Epithelial cell of prostate (primary cell): Measurements from ENCODE around the gene ODC1.

Experiments
- DNase-seq: peaks from one replicate; pipeline ENCODE4 v3.0.0-alpha.2; 2011; ENCODE audit warnings: low read depth, low spot score
- H3K27ac ChIP-seq: fragments of 450-650 bp; 2 replicates; pipeline ENCODE4 v1.5.1; 2017; ENCODE audit warnings: mild to moderate bottlenecking

The ODC1 gene

DNA sequence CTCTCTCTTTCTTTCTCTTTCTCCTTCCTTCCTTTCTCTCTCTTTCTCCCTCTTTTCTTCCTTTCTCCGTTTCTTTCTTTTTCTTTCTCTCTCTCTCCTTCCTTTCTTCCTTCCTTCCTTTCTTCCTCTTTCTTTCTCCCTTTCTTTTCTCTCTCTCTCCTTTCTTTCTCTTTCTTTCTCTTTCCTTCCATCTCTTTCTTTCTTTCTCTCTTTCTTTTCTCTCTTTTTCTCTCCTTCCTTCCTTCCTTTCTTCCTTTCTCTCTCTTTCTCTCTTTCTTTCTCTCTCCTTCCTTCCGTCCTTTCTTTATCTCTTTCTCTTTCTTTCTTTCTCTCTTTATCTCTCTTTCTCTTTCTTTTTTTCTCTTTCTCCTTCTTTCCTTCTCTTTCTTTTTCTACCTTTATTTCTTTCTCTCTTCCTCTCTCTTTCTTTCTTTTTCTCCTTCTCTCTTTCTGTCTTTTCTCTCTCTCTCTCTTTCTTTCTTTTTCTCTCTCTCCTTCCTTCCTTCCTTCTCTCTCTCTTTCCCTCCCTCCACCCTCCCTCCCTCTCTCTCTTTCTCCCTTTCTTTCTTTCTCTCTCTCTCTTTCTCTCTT lies 32.3 kb upstream of the ODC1 start:
- no peak overlapping the region for H3K27ac ChIP-seq
- no peak for DNase-seq

DNA sequence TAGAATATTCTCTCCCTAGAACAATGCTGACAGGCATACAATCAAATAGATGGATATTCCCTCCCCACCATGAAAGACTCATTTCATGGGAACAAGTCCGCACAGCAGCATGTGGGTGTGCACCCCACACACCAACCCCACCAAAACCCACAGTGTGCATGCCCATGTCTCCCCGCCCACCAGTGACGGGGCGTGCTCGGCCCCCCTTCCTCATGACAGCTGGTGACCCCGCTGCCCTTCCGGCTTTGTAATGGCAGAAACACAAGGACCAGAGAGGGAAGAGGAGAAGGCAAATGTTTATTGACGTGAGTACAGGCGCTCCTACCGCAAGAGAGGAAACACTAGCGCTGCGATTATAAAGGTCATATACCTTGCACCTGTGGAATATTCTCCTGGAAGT lies 30.8 kb upstream of the ODC1 start:
- H3K27ac ChIP-seq = no peak overlapping the region
- DNase-seq = no peak

GRCh38 chr2:10478298-10478625 lies 30.1 kb upstream of the ODC1 start:
- H3K27ac ChIP-seq = no peak overlapping the region
- DNase-seq = no peak

- no peak overlapping the region for H3K27ac ChIP-seq
- no peak for DNase-seq
Measured at GRCh38 chr2:10477443-10478297, 29.5 kb upstream of the ODC1 start.

DNA sequence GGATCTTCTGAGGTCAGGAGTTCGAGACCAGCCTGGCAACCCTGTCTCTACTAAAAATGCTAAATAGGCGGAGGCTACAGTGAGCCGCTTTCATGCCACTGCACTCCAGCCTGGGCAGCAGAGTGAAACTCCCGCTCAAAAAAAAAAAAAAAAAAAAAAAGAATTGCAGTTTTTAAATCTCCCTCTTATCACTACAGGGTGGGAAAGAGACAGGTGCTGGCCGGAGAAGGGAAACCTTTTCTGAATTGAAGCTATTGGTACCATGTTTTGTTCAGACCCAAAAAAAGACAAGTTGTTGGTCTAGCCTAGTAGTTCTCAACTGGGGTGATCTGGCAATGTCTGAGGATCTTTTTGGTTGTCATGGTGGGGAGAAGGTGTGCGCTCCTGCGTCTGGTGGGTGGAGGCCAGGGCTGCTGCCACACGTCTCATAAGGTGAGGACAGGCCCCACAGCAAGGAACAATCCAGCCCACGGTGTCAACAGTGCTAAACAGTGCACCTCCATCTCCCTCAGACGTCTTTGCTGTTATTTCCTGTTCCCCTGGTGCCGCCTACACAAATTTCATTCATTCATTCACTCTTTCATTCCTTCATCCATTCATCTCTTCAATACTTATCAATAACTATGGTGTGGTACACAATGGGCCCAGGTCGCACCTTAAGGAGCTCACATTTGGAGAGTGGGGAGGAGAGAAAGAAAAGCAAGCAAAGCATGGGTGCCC lies 28.8 kb upstream of the ODC1 start:
- DNase-seq = no peak
- H3K27ac ChIP-seq = no peak overlapping the region

DNA sequence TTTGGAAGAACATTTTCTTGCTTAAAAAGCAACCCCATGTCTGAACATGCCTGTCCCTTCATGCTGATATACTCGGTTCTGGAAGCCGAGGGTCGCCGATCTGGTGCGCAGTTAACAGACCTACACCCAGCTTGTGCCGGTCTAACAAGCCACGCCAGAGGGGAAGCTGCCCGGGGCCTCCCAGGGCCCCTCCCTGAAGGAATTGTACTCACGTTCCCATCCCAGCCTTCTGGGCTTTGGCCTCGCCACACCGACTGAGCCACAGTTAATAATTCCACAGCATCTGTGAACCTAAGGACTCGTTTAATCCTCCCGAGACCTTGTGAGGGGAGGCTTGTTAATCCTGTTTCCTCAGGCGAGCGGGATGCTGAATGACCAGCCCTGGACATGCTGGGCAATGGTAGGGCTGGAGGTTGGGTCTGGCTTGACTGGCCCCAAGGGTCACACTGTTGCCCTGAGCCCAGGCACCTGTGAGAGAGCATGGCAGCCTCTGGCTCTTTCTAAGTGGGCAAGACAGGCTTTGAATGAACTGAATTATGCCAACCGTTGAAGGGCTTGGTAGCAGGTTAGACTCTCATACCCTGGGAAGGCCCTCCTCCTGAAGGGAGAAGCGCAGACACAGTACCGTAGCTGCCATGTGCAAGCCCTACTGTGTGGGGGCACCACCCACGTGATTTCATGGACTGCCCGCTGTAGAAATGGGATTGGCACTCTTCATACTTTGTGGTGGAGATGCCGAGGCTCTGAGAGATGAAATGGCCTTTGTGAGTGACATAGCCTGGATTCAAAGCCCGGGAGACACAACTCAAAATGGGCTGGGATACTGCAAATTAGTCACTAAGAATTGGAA lies 27.9 kb upstream of the ODC1 start:
- DNase-seq = no peak

GRCh38 chr2:10475221-10475722 lies 27.1 kb upstream of the ODC1 start:
- no peak for DNase-seq
- H3K27ac ChIP-seq = no peak overlapping the region

More for the DNA sequence above, 27.9 kb upstream of the ODC1 start:
- no peak overlapping the region for H3K27ac ChIP-seq

- DNase-seq = no peak
- H3K27ac ChIP-seq = no peak overlapping the region
Measured at GRCh38 chr2:10473121-10473756, 25.1 kb upstream of the ODC1 start.

- H3K27ac ChIP-seq = no peak overlapping the region
- DNase-seq = no peak
Measured at GRCh38 chr2:10471955-10472354, 23.8 kb upstream of the ODC1 start.

- H3K27ac ChIP-seq = no peak overlapping the region
- no peak for DNase-seq
Measured at GRCh38 chr2:10471046-10471571, 23.0 kb upstream of the ODC1 start.

DNA sequence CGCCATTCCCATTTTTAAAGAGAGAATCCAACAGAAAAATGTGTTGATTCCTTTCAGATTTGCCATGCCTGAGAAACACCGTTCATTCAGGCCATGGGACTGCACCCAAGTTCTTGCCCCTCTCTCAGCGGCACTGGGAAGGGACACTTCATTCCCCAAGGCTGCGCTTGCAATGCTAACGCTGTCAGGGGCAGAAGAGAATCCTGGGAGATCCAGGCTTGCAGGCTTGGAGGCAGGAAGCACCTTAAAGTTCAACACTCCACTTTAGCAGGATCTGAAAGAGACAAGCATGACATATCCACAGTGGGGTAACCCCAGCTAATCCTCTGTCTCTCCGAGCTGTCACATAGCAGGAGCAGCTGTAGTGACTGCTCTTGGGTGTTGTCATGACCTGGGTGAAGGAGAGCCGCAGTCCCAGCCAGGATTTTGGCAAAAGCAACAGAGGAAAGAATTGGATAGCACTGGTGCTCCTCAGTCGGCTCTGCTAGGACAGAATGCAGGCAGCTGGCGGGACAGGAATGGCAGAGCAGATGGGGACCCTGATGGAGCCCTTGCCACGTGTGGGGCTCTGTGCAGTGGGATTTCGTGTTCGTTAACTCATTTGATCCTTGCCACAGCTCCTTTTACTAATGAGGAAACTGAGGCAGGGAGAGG lies 22.0 kb upstream of the ODC1 start:
- no peak for DNase-seq
- H3K27ac ChIP-seq = no peak overlapping the region

- DNase-seq = no peak
- H3K27ac ChIP-seq = no peak overlapping the region
Measured at GRCh38 chr2:10469301-10469700, 21.2 kb upstream of the ODC1 start.

DNA sequence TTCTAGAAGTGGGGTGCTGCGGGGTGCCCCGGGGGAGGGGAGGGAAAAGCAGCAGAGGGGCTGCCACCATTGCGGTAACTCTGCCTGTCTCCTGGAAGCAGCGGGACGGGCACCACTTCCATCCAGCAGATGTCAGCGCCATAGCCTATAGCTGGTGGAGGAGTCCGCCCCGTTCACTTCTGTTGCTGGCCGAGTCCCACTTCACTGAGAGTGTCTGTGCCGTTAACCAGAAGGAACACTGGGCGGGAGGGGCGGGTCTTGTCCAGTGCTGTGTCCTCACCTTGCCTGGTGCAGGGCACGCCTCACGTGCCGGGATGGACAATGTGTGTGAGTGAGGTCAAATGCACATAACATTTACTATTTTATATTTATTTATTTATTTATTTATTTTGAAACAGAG lies 19.3 kb upstream of the ODC1 start:
- no peak for DNase-seq
- H3K27ac ChIP-seq = no peak overlapping the region

GRCh38 chr2:10466801-10467200 lies 18.7 kb upstream of the ODC1 start:
- no peak for DNase-seq
- H3K27ac ChIP-seq = no peak overlapping the region

- H3K27ac ChIP-seq = no peak overlapping the region
- DNase-seq = no peak
Measured at GRCh38 chr2:10465910-10466309, 17.8 kb upstream of the ODC1 start.

- DNase-seq = no peak
- no peak overlapping the region for H3K27ac ChIP-seq
Measured at GRCh38 chr2:10462178-10463083, 14.3 kb upstream of the ODC1 start.

- H3K27ac ChIP-seq = no peak overlapping the region
- no peak for DNase-seq
Measured at GRCh38 chr2:10460366-10460796, 12.3 kb upstream of the ODC1 start.
